Measurements from ENCODE around the gene GREB1L.

The GREB1L gene

GRCh38 chr18:21452796-21453510 lies 210.9 kb downstream of the GREB1L start:
- no peak for DNase-seq

- DNase-seq, result no peak
Observed at GRCh38 chr18:21453511-21453901, 211.5 kb downstream of the GREB1L start.

- DNase-seq, result no peak
Observed at GRCh38 chr18:21454725-21455124, 212.7 kb downstream of the GREB1L start.

GRCh38 chr18:21456428-21457178 lies 214.6 kb downstream of the GREB1L start:
- DNase-seq, result no peak

- DNase-seq, result no peak
Observed at GRCh38 chr18:21457179-21457535, 215.1 kb downstream of the GREB1L start.

- DNase-seq, result no peak
Observed at GRCh38 chr18:21458310-21458709, 216.3 kb downstream of the GREB1L start.

GRCh38 chr18:21458788-21459187 lies 216.8 kb downstream of the GREB1L start:
- no peak for DNase-seq

GRCh38 chr18:21459706-21460286 lies 217.8 kb downstream of the GREB1L start:
- DNase-seq, result no peak

- DNase-seq, result no peak
Observed at GRCh38 chr18:21461460-21461859, 219.4 kb downstream of the GREB1L start.

- DNase-seq, result no peak
Observed at GRCh38 chr18:21463718-21464117, 221.7 kb downstream of the GREB1L start.

GRCh38 chr18:21468514-21469164 lies 226.6 kb downstream of the GREB1L start:
- no peak for DNase-seq

GRCh38 chr18:21472741-21473140 lies 230.7 kb downstream of the GREB1L start:
- DNase-seq, result no peak

GRCh38 chr18:21474621-21475020 lies 232.6 kb downstream of the GREB1L start:
- DNase-seq, result no peak

- no peak for DNase-seq
Observed at GRCh38 chr18:21479721-21480120, 237.7 kb downstream of the GREB1L start.

GRCh38 chr18:21481739-21482138 lies 239.7 kb downstream of the GREB1L start:
- DNase-seq, result no peak

GRCh38 chr18:21483051-21483450 lies 241.0 kb downstream of the GREB1L start:
- DNase-seq, result no peak

- DNase-seq, result no peak
Observed at GRCh38 chr18:21484851-21485636, 243.0 kb downstream of the GREB1L start.

- no peak for DNase-seq
Observed at GRCh38 chr18:21486905-21487437, 244.9 kb downstream of the GREB1L start.

- DNase-seq, result peak; percentile 46
Observed at GRCh38 chr18:21489119-21489750, 247.2 kb downstream of the GREB1L start.

GRCh38 chr18:21489919-21490495 lies 248.0 kb downstream of the GREB1L start:
- DNase-seq, result no peak

- DNase-seq, result no peak
Observed at GRCh38 chr18:21490748-21491147, 248.7 kb downstream of the GREB1L start.
